ENCODE measurements around the gene PSMB10. TPM values are rescaled to one million over a fixed set of nuclear protein-coding genes. Genes with fewer than 3 reads are reported as not detected.

The PSMB10 gene
- 44.0 and 53.4 TPM in 2 replicates for total RNA-seq

DNA sequence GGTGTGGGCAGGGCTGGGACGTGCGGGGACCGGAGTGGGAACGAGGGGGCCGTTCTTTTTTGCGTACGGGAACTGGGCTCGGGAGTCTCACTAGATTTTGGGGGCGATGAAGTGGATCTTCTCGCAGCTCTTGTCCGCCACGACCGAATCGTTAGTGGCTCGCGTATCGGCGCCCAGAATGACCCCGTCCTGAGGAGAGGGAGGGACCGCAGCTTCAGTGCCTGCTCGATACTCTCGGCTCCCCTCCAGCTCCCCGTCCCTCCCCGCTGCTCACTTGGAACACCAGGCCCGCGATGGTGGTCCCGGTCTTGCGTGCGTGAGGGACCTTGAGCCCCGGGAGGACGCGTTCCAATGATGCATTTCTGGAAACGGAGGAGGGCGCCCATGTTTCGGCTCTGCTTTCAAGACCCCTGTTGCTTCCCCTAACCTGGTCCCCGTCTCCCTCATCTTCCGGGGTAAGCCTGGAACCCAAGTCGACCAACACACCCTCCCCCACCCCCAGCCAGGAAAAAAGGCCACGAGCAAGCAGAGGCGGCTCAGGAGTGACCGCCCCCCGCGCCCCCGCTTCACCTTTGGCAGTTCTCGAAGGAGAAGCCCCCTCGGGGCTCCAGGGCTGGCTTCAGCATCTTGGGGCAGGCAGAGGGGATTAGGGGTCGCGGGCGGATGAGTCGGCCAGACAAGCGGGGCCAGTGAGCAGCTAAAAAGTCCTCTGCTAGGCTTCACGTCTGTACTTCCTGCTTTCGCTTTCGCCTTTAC lies at the start of gene PSMB10:
TSS of gene PSMB10 (minus strand) at position 727 of the 756 bp plus-strand sequence. CDS start at position 626, 101 bp downstream.

DNA sequence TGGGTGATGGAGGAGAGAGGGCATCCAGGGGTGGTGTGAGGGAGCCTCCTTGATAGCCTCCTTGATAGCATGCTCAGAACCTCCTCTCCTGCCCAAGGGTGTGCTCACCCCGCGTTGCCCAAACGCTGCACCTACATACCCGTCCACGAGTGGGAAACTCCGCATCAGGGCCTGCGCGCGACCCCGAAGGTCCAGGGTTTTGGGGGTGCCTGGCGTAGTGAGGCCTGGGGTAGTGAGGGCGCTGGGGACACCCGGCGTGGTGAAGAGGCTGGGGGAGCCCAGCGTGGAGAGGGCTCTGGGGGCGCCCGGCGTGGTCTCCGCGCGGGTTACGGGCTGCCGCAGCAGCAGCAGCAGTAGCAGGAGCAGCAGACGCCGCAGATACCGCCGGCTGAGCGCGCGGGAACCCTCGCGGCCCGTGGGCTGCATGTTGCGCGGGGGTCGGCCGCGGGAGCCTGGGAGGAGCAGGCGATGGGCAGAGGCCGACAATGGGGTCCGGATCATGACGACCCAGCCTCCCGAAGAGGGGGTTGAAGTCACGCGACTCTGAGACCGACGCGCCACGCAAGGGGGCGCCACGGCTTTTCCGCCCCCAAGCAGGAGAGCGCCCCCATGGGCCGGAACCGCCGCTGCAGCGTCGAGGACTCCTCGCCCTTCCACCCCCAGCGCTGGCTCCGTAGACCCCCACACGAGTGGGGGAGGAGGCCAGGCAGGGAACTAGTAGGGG lies 43.5 kb upstream of the PSMB10 start, which contains the start of gene DPEP3:
TSS of gene DPEP3 (minus strand) at position 545 of the 724 bp plus-strand sequence. CDS start at position 426, 119 bp downstream.

DNA sequence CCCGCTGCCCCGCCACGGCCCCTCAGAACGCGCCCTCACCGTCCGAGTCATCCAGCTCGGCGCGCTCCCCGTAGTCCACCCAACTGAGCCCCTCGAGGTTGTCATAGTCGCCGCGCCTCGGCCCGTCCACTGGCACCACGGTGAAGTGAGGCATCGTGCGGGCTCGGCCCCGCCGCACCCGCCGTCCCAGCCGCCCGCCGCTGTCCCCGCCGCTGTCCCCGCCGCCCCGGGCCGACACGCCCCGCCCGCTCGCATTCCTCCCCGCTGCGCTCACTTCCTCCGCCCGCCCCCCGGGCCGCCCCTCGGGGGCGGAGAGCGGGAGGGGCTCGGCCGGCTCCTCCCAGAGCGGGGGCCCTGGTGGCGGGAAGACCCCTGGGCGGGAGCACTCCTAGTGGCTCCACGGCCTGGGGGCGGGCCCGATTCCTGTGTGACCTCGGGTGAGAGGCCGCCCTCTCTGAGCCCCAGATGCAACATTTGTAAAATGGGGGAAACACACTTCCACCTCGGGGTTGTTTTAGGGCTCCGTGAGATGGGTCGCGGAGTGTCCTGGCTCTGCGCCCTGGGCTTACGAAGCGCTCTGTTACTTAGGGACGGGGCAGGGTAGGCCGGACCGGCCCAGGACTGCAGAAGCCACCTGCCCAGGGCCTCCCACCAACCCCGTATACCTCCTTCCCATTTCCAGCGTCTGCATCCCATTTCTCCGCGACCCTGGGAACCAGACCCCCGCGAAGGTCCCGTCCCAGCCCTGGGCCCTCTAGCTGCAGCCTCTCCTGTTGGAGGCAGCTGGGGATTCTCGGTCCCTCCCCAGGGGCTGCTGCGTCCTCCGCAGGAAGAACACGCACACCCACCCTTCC lies 32.0 kb upstream of the PSMB10 start, which contains the start of gene SLC12A4:
TSS of gene SLC12A4 (minus strand) at position 238 of the 854 bp plus-strand sequence. CDS start at position 154, 84 bp downstream.

DNA sequence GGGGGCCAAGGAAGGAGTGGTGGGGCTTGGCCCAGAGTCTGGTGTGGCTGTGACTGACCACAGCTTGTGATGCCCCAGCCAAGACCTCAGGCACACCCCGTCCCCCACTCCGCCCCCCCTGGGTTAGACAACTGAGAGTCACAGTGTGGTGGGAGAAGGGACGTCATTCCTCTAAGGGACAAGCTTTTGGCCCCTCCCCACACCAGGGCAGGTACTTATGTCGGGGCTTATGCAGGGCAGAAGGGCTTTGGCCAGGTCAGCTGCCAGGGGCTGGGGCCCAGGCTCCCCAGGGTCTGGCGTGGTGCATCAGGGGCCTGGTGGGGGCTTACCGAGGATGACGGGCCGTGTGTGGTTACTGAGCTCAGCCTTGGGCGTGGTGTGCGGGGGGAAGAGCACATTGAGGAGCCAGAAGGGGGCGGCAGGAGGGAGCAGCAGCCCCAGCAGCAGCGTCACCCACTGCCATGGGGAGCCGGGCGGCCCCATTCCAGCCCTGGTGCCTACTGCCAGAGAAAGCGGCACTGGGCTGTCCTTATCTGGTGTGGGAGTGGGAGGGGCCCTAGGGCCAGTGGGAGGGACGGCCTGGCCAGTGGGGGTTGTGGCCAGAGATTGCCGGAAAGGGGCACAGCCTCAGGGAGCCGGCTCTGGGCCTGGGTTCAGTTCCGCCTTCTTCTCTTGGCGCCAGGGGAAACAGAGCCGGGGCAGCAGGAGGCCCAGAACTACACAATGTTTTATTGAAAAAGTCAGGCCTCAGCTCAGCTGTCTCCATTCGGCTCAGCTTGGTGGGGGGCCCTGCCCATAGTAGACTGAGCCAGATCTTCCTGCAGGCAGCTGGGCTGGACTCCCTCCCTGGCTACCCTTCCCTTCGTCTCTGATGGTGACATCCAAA lies 7.2 kb upstream of the PSMB10 start, which contains the start of gene LCAT:
TSS of gene LCAT (minus strand) at position 502 of the 886 bp plus-strand sequence. CDS start at position 483, 19 bp downstream.

DNA sequence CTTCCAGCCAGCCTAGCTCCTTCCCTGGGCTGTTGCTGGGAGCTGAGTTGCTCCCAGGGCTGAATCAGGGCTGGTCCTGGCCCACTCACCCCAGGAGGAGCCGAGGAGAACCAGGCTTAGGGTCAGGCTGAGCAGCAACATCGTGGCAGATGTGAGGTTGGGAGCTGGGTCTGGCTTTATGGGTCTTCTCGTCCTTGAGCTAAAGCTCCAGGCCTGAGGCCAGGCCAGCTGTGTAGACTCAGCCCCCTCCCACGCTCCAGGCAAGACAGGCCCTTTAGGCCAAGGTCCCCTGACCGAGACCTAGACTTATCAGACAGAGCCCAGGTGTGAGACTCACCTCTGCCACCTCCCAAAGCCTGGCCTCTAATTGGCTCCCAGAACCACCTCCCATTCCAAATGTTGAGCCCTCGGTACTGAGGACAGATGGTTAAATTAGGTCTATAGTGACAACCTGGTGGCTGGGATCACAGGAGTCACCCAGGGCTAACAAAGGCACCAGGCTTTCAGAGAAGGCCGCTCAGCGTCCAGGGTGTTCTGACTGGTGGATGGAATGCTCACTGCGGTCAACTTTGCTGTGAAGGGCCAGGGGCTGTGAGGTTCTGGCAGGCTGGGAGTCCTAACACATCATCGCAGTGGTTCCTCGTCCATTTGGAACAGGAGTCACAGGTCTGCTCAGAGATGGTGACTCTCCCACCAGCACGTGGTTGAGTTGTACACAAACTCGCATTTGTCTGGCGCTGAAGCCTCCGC lies 4.8 kb downstream of the PSMB10 start, which contains the start of gene CTRL:
TSS of gene CTRL (minus strand) at position 151 of the 750 bp plus-strand sequence. CDS start at position 141, 10 bp downstream.

DNA sequence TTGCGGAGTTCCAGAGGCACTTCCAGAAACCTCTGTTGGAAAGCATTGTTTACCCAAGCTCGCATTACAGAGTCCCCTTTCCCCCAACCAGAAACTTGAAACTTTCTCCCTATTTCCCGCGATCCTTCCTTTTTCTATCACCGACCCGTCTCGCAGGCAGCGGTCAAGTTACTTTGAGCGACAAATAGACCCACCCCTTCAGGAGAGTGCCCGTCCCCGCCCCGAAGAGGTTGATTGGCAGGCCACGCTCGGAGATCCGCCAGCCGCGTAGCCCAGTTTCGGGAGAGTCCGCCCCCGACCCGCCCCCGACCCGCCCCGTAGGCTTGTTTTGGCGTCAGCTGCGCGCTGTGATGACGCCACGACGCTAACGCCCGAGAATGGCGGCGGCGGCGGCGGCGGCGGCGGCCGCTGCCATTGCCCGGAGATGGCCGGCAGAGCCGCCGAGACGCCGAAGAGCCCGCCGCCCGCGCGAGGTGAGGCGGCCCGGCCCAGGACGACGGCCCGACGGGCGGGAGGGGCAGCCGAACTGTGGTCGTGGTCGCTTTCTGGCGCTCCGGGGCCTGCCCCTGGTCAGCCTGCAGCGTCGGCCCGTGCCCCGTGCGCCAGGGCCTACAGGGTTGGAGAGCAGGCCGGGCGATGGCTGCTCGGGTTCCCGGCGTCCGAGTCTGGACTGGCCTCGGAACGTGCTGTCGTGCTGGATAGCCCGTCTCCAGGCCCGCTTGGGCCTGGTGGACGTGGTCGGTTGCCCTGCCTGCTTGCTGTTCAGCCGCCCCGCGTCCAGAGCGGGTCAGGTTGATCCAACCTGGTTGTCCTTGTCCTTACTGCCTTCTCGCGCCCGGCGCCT lies 43.5 kb downstream of the PSMB10 start, which contains the start of gene PSKH1:
TSS of gene PSKH1 (plus strand) at position 356 of the 844 bp plus-strand sequence. CDS start 15,496 bp downstream, outside the sequence.

DNA sequence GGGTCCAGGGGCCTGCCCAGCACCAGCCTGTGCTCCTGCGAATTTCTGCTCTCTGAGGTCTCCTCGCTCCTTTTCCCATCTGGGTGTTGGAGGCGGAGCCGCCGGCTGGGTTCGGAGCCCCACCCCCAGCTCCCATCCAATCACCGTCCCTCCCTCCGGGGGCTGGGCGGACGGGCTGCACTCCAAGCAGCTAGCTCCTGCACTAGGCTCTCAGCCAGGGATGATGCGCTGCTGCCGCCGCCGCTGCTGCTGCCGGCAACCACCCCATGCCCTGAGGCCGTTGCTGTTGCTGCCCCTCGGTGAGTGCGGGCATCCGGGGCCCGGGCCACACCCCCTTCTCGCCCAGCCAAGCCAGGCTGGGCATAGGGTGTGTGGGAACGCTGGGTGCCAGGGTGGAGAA lies 52.0 kb downstream of the PSMB10 start, which contains the start of gene NRN1L:
TSS of gene NRN1L (plus strand) at position 202 of the 400 bp plus-strand sequence. CDS start at position 221, 19 bp downstream.

Other genes with a start within 250 kb of the PSMB10 start
- 17.1 and 20.5 TPM in 2 replicates for gene GFOD2, start 217.5 kb downstream of the PSMB10 start, total RNA-seq
- gene RANBP10, start 130.3 kb downstream of the PSMB10 start, total RNA-seq = 3.8 and 3.9 TPM in 2 replicates
- 0.50 and 0.89 TPM in 2 replicates for gene TSNAXIP1, start 130.0 kb downstream of the PSMB10 start, total RNA-seq
- 36.4 and 43.2 TPM in 2 replicates for gene THAP11, start 94.5 kb downstream of the PSMB10 start, total RNA-seq
- gene NUTF2, start 89.9 kb downstream of the PSMB10 start, total RNA-seq = 95.5 and 98.3 TPM in 2 replicates
- gene CENPT, start 89.2 kb downstream of the PSMB10 start, total RNA-seq = 24.4 and 49.5 TPM in 2 replicates
- gene EDC4, start 63.8 kb downstream of the PSMB10 start, total RNA-seq = 46.4 and 57.3 TPM in 2 replicates
- not detected in 2 replicates for gene NRN1L, start 52.0 kb downstream of the PSMB10 start, total RNA-seq
- 16.2 and 20.1 TPM in 2 replicates for gene PSKH1, start 43.6 kb downstream of the PSMB10 start, total RNA-seq
- gene CTRL, start 5.0 kb downstream of the PSMB10 start, total RNA-seq = 0.33 TPM in 1 of 2 replicates, not detected in the other
- gene LCAT, start 7.3 kb upstream of the PSMB10 start, total RNA-seq = 4.1 and 7.5 TPM in 2 replicates
- 96.9 and 118 TPM in 2 replicates for gene SLC12A4, start 31.8 kb upstream of the PSMB10 start, total RNA-seq
- gene DPEP3, start 43.6 kb upstream of the PSMB10 start, total RNA-seq = not detected in 2 replicates
- not detected in 2 replicates for gene DPEP2, start 62.6 kb upstream of the PSMB10 start, total RNA-seq
- not detected in 2 replicates for gene DPEP2NB, start 79.1 kb upstream of the PSMB10 start, total RNA-seq
- gene DDX28, start 86.4 kb upstream of the PSMB10 start, total RNA-seq = 14.1 and 20.3 TPM in 2 replicates
- 17.7 and 29.8 TPM in 2 replicates for gene DUS2, start 86.4 kb upstream of the PSMB10 start, total RNA-seq
- gene NFATC3, start 148.5 kb upstream of the PSMB10 start, total RNA-seq = 7.3 and 8.4 TPM in 2 replicates

Measured in uterine smooth muscle cell (primary cell).